ENCODE data around the gene ITIH2.
"Not testable (repeated sequence)": the region's sequence is repeated elsewhere in the genome, so short reads cannot be mapped to it uniquely, and the experiment has no call there.

ITIH2 gene

DNA sequence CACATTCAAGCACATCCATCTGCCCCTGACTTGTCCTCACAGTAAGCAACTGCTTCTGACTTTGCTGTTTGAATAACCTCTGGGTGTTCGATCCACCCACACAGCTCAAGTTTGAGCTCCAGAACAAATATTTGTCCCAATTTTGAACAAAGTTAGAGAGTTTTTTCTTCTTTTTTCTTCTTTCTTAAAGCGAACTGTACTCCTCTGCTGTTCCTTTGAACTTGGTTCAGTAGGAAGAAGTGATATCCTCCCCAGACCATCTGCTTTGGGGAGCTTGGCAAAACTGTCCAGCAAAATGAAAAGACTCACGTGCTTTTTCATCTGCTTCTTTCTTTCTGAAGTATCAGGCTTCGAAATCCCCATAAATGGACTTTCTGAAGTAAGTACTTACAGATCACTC lies at the start of gene ITIH2:
ITIH2 (plus strand) TSS at position 177 of the 400 bp plus-strand sequence; CDS start at position 296, 119 bp downstream.
- DNase-seq = no peak

GRCh38 chr10:7657079-7657478 lies 46.0 kb upstream of the ITIH2 start:
- DNase-seq = not testable (repeated sequence)

DNA sequence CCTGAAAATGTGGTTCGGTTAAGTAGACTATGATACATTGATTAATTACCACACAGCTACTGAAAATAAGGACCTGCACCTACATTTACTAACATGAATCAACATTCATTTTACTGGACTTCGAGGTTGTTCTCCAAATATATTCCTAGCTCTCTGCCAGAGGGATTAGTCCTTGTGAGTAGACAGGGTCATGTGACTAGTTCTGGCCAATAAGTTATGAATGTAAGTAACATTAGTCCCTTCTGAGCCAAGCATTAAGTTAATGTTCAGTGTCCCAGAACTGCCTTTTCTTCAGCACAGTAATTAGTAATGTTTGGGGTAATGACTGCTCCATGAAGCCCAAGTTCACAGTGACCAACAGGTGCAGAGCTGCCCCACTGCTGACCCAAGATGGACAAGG lies 45.6 kb upstream of the ITIH2 start:
- no peak for DNase-seq

DNA sequence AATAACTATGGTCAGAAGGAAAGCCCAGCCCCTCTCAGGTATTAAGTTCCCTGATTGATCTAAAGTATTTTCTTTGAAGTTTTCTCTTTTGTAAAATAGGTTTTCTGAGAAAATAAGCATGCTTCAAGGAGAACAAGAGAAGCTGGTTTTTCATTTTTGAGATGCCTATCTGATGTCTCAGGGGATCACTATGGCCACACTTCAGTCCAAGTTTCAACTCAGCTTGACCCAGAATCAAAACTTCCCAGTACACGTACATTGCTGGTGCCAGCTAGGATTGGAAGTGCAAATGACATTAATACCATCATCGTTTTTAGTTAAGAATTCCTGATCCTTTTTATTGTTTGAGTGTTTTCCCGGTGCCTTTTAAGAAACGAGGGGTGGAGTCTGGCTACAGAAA lies 43.6 kb upstream of the ITIH2 start:
- DNase-seq = no peak

- DNase-seq = no peak
Observed at GRCh38 chr10:7662522-7662921, 40.6 kb upstream of the ITIH2 start.

GRCh38 chr10:7664707-7665106 lies 38.4 kb upstream of the ITIH2 start:
- DNase-seq = no peak

DNA sequence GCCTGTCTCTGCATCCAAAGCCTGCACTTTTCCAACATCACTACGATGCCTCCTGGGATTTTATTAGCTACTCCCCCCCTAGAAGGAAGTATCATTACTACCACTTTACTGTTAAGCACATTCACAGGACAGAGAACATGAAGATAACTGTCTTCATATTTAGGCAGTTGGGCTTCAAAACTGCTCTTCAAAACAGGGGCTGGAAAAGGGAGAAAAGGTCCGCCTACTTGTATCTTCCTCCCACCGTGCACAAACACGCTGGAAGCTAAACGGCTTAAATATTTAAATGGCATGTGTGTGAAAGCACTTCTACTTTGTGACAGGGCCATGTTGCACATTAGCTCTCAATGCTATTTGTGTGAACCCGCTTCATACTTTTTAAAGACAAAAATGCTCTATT lies 37.3 kb upstream of the ITIH2 start:
- DNase-seq = no peak

DNA sequence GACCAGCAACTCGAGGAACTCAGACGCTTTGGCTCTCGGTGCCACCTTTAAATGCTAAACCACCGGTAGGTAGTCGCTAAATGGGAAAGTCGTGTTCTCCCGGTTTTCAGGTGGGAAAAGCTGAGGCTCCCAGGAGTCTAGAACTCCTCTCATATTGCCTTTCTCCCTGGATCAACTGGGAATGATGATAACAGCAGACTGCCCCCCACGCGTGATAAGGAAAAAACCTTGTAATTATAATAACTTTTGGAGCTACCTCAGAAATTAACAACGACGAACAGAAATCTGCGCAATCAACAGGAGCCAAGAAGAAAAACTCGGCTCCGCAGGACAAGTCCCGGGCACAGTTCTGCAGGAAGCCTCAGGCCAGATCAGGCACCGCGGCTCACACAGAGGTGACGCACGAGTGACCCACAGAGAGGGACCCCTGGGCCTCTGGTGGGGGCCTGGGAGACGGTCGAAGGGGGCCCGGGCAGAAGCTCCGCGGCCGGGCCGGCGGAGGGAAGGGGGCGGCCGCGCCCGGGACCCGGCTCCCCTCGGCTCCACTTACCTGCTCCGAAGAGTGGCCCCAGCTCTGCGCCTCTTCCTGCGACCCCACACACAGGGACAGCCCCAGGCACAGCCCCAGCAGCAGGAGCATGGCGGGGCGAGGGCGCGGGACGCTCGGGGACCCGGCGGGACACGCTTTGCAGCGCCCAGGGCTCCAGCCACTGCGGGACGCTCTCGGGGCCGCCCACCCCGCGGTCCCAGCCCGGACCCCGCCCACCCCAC lies 36.7 kb upstream of the ITIH2 start, which contains the start of gene ITIH5:
ITIH5 (minus strand) TSS at position 714 of the 771 bp plus-strand sequence; CDS start at position 640, 74 bp downstream.
- no peak for DNase-seq

- DNase-seq = no peak
Observed at GRCh38 chr10:7667262-7668141, 35.6 kb upstream of the ITIH2 start.

DNA sequence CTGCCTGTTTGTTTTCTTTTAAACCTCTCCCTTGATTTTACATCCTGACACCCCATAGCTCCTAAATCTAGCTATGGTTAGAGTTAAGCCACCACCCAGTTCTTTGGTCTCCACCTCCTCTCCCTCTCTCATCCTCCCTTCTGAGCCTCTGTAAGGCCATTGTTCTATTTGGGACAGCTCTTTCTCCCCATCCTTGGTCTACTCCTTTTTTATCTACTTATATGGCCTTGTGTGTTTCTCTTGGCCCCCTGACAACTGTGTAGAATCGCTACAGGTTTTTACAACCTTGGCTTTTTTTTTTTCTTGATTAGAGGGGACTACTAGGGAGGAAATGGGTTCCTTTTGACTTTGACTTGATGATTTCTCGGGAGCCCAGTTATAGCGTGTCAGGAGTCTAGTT lies 33.0 kb upstream of the ITIH2 start:
- DNase-seq = no peak

GRCh38 chr10:7672341-7673134 lies 30.6 kb upstream of the ITIH2 start:
- DNase-seq = no peak

- DNase-seq = no peak
Observed at GRCh38 chr10:7679256-7679655, 23.9 kb upstream of the ITIH2 start.

DNA sequence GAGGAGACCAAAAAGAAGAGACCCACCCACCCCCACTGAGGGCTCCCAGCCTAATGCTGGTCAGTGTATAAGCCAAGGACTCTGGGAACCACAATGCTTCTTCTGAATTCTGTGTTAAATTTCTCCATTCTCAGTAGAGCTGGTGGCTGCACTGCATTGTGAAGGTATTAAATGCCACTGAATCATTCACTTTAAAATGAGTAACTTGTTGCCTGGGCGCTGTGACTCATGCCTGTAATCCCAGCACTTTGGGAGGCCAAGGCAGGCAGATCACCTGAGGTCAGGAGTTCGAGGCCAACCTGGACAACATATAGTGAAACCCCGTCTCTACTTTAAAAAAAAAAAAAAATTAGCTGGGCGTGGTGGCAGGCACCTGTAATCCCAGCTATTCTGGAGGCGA lies 23.0 kb upstream of the ITIH2 start:
- not testable (repeated sequence) for DNase-seq

DNA sequence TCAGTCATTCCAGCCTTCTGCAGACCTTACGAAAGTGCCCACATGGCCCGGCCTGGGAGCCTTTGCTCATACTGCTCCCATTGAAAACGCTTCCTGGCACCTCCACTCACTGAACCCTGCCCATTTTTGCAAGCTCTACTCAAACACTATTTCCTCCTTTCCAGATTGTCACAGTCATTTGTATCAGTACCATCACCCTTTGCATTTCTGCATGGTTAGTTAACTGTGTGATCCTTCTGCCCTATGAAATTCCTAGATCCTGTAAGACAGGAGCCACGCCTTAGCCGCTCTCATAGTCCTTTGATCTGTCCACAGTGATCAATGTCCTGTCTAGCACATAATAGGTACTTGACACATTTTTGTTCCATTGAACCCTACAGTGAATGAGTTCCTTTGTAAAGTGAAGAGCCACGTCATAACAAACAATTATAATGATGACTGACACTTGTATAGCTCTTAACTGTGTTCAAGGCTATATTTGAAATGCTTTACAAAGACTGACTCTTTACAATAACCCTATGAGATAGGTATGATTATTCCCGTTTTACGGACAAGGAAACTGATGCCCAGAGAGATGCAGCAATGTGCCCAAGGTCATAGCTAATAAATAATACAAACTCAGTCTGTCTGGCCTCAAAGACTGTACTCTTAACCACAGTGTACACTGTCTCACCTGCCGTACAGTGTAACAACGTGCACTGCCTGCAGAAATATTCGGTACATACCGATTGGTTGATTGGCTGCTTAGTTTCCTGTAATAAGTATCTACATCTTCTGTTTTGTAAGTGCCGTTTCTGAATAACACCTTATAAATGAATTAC lies 16.6 kb upstream of the ITIH2 start:
- DNase-seq = no peak

DNA sequence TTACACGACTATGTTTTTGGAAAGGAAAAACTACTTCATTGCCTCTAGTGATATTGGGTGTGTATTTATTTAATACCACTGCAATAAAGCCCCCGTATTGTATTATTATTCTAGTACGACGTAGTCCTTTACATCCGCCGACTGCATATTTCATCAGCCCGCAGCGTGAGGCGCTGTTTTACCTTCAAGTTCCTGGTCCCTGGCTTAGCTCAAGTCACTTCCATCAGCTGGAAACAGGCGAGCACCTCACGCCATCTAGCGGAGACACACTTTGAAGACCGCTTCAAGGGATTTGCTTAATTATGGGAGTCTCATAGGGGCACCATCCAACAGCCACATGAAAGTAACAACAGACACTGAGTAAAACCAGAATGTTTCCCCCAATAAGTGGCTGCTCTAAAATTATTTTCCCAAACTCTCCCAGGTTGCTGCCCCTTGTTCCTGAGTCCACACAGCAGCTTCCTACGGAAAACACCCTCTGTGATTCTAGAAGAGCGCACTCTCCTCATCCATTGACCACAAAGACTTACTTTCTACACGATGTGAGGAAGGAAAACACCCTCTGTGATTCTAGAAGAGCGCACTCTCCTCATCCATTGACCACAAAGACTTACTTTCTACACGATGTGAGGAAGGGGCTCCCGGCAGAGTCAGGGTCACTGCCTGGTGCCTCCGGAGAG lies 15.7 kb upstream of the ITIH2 start:
- peak; percentile 58 for DNase-seq

DNA sequence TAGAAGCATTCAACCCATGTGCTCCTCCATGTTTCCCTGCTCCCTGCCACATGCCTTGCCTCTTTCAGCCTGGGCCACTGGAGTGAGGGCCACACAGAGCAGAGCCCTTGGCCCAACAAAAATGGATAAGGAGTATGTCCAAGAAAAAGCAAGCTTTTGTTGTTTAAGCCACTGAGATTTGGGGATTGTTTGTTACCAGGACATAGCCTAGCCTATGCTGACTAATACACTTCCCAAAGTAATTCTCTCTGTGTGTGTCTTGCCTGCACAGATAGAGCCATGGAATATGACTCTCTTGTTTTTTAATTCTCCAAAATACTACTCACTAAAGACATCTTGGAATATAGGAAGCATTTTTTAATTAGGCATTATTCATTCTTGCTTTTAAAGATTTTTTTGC lies 13.5 kb upstream of the ITIH2 start:
- no peak for DNase-seq

DNA sequence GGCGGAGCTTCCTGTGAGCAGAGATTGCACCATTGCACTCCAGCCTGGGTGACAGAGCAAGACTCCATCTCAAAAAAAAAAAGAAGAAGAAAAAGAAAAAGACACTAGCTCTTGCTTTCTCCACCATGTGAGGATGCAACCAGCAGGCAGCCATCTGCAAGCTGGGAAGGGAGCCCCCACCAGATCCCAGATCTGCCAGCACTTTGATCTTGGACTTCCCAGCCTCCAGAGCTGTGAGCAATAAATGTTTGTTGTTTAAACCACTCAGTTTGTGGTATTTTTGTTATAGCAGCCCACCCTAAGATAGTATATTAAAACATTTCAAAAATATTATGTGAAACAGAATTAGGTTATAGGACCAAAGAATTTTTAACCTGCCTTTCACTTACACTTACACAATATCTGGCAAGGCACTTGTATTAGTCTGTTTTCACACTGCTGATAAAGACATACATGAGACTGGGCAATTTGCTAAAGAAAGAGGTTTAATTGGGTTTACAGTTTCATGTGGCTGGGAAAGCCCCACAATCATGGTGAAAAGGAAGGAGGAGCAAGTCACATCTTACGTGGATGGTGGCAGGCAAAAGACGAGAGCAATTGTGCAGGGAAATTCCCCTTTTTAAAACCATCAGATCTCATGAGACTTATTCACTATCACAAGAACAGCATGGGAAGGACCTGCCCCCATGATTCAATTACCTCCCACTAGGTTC lies 12.1 kb upstream of the ITIH2 start:
- not testable (repeated sequence) for DNase-seq

- DNase-seq = not testable (repeated sequence)
Observed at GRCh38 chr10:7692368-7692767, 10.7 kb upstream of the ITIH2 start.

- not testable (repeated sequence) for DNase-seq
Observed at GRCh38 chr10:7693194-7693593, 9.9 kb upstream of the ITIH2 start.

GRCh38 chr10:7696545-7696944 lies 6.6 kb upstream of the ITIH2 start:
- no peak for DNase-seq

- no peak for DNase-seq
Observed at GRCh38 chr10:7697426-7697825, 5.7 kb upstream of the ITIH2 start.

All from stimulated activated CD4-positive, alpha-beta T cell treated with anti-CD3 and anti-CD28 coated beads, Interleukin-12 subunit alpha, Interleukin-12 subunit beta, amount 100 ng/mL, for 4 hours (primary cell).